ENCODE data around the gene PRICKLE1. TPM values are rescaled to one million over a fixed set of nuclear protein-coding genes. Genes with fewer than 3 reads are reported as not detected.
A peak's percentile ranks its signal among the peaks of the same experiment; 100 is the strongest.

The PRICKLE1 gene
- polyA plus RNA-seq, 1 donor (not counting 4 experiments of a cell fraction or from before 2014, with no cell fraction given), result 3.5 TPM

DNA sequence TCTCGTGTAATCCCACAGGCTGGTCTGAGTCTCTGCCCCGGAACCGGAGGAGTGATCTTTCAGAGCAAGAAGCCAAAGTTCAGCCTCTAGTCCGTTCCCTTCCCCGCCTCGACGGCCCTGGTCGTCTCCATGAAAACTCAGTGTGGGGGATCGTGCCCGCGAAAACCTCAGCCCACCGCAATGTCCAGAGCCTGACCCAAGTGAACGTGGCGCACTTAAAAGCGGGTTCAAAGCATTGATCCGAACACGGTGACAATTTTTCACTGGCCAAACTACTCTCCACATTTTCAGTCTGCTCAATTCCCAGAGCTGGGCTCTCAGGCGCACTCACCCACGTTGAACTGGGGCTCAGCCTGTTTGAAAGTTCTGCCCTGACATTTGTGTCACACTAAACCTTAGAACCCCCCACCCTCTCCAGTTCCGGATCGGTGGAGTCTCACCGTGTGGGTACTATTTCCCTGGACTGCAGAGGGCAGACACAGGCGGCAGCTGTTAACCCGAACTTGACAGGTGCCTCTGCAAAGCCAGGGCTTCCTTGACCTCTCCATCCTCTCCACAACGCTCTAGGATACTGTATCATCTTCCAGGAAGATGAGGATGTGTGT lies 886 bp upstream of the PRICKLE1 start:
- H3K9me3 ChIP-seq (ENCODE audit: control insufficient read depth, low read depth, low read length), result no peaks in the 10 kb centered on the region
- DNase-seq (ENCODE audit: low read depth, low spot score), result no peak
- no peaks in the 10 kb centered on the region for H3K9me1 ChIP-seq (ENCODE audit: control insufficient read depth, extremely low read depth, insufficient read depth, low read length)
- TF ChIP-seq EZH2 (IDR thresholded peaks at IDR 0.05; ENCODE audit: low read length) (peak; percentile 44), CTCF (optimal IDR thresholded peaks at IDR 0.05 in 1 of 3, IDR thresholded peaks at IDR 0.05 in 1 of 3, conservative IDR thresholded peaks at IDR 0.05 in 1 of 3; ENCODE audit: extremely low read depth in 1 of 3, insufficient read depth in 2 of 3, low read length in 3 of 3) (peak in 1 of 3 experiments; percentile 46)
- H3K27me3 ChIP-seq (ENCODE audit: control insufficient read depth, extremely low read depth, insufficient read depth, low read length), result peaks cover 3% of the 10 kb centered on the region
- H4K20me1 ChIP-seq (ENCODE audit: control insufficient read depth, extremely low read depth, insufficient read depth, low read length), result no peaks in the 10 kb centered on the region
- dilution Hi-C loops (cut with MboI; ENCODE audit: extremely low pct_ligation_motif_present, low sequenced_read_pairs), result no loop called here
- H3K36me3 ChIP-seq (ENCODE audit: control insufficient read depth in 2 of 2, extremely low read depth in 1 of 2, insufficient read depth in 2 of 2, low read length in 2 of 2), result no peaks in the 10 kb centered on the region
- H3K4me1 ChIP-seq (ENCODE audit: control insufficient read depth, extremely low read depth, insufficient read depth, low read length), result peaks cover 33% of the 10 kb centered on the region
- H3K4me2 ChIP-seq (ENCODE audit: control insufficient read depth, extremely low read depth, insufficient read depth, low read depth, low read length), result peak overlapping the region; percentile 85
- no peak overlapping the region for H3K27ac ChIP-seq (ENCODE audit: control insufficient read depth, insufficient read depth, low read length)
- FAIRE-seq, result peak; percentile 46
- H3K9ac ChIP-seq (ENCODE audit: control insufficient read depth, extremely low read depth, insufficient read depth, low read length), result peak overlapping the region; percentile 70
- H3K79me2 ChIP-seq (ENCODE audit: control insufficient read depth, insufficient read depth, low read length), result peaks cover 14% of the 10 kb centered on the region
- peak overlapping the region; percentile 72 to 89 (median 83) for H3K4me3 ChIP-seq (ENCODE audit: control insufficient read depth in 2 of 3, extremely low read depth in 1 of 3, insufficient read depth in 2 of 3, low read depth in 1 of 3, low read length in 3 of 3)
- peak overlapping the region; percentile 91 for H2AFZ ChIP-seq (ENCODE audit: control insufficient read depth, low read length)

DNA sequence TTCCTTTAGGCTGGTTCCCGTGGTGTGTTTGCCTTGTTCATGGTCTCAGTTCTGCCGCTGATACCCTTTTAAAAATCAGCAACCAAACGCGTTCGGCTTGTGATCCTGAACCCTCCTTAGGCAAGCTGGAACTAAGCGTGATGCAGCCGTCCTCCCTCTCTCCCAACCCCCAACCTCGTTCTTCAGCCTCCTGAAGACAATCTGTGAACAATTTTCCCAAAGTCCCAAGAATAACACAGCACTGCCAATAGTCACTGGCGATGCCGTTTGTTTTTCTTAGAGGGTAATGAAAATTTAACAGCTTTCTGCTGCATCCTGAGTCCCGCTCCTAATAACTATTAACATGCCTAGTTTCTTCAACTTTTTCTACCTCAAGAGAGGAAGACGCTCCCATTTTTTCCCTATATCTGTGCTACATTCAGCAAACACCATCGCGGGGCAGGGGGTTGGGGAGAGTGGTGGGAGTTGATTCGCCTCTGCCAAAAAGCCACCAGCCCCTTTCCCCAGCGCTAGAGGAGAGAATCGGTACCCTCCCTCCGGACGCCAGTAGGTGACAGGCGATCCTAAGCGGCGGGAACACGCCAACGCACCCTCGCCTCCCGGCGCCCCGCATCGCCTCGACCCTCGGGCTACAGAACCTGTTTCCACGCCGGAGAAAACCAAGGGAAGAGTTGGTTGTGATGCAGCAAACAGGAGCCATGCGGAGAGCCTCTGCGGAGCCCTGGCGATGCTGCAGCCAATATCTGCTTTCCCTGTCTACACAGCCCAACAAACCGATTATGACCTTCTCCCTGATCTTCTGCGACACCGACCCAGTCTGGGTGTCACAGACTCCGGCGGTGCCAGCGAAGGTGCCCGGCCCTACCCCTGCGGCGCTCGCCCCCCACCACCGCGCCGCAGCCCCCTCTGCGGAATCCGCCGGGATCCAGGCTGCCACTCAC lies 752 bp downstream of the PRICKLE1 start:
- Histone ChIP-seq H4K20me1 (ENCODE audit: control insufficient read depth, extremely low read depth, insufficient read depth, low read length) (no peaks in the 10 kb centered on the region), H2AFZ (ENCODE audit: control insufficient read depth, low read length) (peak overlapping the region; percentile 85), H3K9ac (ENCODE audit: control insufficient read depth, extremely low read depth, insufficient read depth, low read length) (peak overlapping the region; percentile 70), H3K4me1 (ENCODE audit: control insufficient read depth, extremely low read depth, insufficient read depth, low read length) (peaks cover 36% of the 10 kb centered on the region), H3K9me3 (ENCODE audit: control insufficient read depth, low read depth, low read length) (no peaks in the 10 kb centered on the region), H3K79me2 (ENCODE audit: control insufficient read depth, insufficient read depth, low read length) (peaks cover 14% of the 10 kb centered on the region), H3K4me2 (ENCODE audit: control insufficient read depth, extremely low read depth, insufficient read depth, low read depth, low read length) (peak overlapping the region; percentile 85), H3K36me3 (ENCODE audit: control insufficient read depth in 2 of 2, extremely low read depth in 1 of 2, insufficient read depth in 2 of 2, low read length in 2 of 2) (no peaks in the 10 kb centered on the region), H3K27me3 (ENCODE audit: control insufficient read depth, extremely low read depth, insufficient read depth, low read length) (peaks cover 3% of the 10 kb centered on the region), H3K9me1 (ENCODE audit: control insufficient read depth, extremely low read depth, insufficient read depth, low read length) (no peaks in the 10 kb centered on the region), H3K4me3 (ENCODE audit: control insufficient read depth in 2 of 3, extremely low read depth in 1 of 3, insufficient read depth in 2 of 3, low read depth in 1 of 3, low read length in 3 of 3) (peak overlapping the region; percentile 85 to 89 (median 86)), H3K27ac (ENCODE audit: control insufficient read depth, insufficient read depth, low read length) (peak overlapping the region; percentile 16)
- dilution Hi-C loops (cut with MboI; ENCODE audit: extremely low pct_ligation_motif_present, low sequenced_read_pairs), result no loop called here
- FAIRE-seq, result no peak
- no peak for DNase-seq (ENCODE audit: low read depth, low spot score)
- peak; percentile 55 to 86 (median 80) for TF ChIP-seq CTCF (optimal IDR thresholded peaks at IDR 0.05 in 1 of 3, IDR thresholded peaks at IDR 0.05 in 1 of 3, conservative IDR thresholded peaks at IDR 0.05 in 1 of 3; ENCODE audit: extremely low read depth in 1 of 3, insufficient read depth in 2 of 3, low read length in 3 of 3)
- no peak for TF ChIP-seq EZH2 (IDR thresholded peaks at IDR 0.05; ENCODE audit: low read length)
